Uterus (tissue), 2 donors: ENCODE measurements around the gene HCN1.

Experiments
- CTCF ChIP-seq, 4 experiments: fragments of 200-600 bp in 2 of 4; fragments of 450-650 bp in 2 of 4; sonication (generic) in 2 of 4; IDR thresholded peaks; one replicate each; pipeline ENCODE4 v1.5.1; 2016 to 2019; ENCODE audit warnings: antibody characterized with exemption in 4 of 4, mild to moderate bottlenecking in 2 of 4, moderate library complexity in 1 of 4
- POLR2A ChIP-seq, 2 donors: fragments of 450-650 bp; IDR thresholded peaks; one replicate each; pipeline ENCODE4 v1.6.1; 2016; ENCODE audit warnings: antibody characterized with exemption in 2 of 2, mild to moderate bottlenecking in 1 of 2, moderate library complexity in 1 of 2

- TF ChIP-seq CTCF (IDR thresholded peaks at IDR 0.05) = no peak
- no peak for TF ChIP-seq POLR2A (IDR thresholded peaks at IDR 0.05)
Observed at GRCh38 chr5:45264447-45264846, 431.7 kb downstream of the HCN1 start.
